Left ventricle myocardium inferior (tissue), 1 donor: ENCODE results near the gene PKD1. TPM values are rescaled to one million over a fixed set of nuclear protein-coding genes. Genes with fewer than 3 reads are reported as not detected.
A peak's percentile ranks its signal among the peaks of the same experiment; 100 is the strongest.
"Not testable (repeated sequence)": the region's sequence is repeated elsewhere in the genome, so short reads cannot be mapped to it uniquely, and the experiment has no call there.

ENCODE experiments used
- DNase-seq: peaks from one replicate; pipeline ENCODE4 v3.0.0-alpha.2; 2020
- H3K27ac ChIP-seq: fragments of 200-600 bp; replicated peaks from 2 replicates; pipeline ENCODE4 v1.8.0; 2021
- H3K27me3 ChIP-seq: fragments of 200-600 bp; 2 replicates; pipeline ENCODE4 v1.8.0; 2021; ENCODE audit warnings: low read depth
- H3K36me3 ChIP-seq: fragments of 200-600 bp; 2 replicates; pipeline ENCODE4 v1.8.0; 2021
- H3K4me1 ChIP-seq: fragments of 200-600 bp; 2 replicates; pipeline ENCODE4 v1.8.0; 2021
- H3K4me3 ChIP-seq: fragments of 200-600 bp; 2 replicates; pipeline ENCODE4 v1.8.0; 2021; ENCODE audit warnings: mild to moderate bottlenecking, moderate library complexity
- H3K9me3 ChIP-seq: fragments of 200-600 bp; replicated peaks from 2 replicates; pipeline ENCODE4 v1.8.0; 2021
- intact Hi-C: fragments of 100-400 bp; cut with micrococcal nuclease; formaldehyde crosslinking; loops from one replicate; pipeline ENCODE4 v1.11.0; 2022
- total RNA-seq: library from RNA; stranded (reverse); fragmentation: NEBNext Ultra II Directional; extraction: Animal tissue kit (Norgen Biotek cat#: 25700); gene quantifications from one replicate; pipeline ENCODE4 v1.2.1, GENCODE V29; 2021
- TF ChIP-seq, protein P1 (sequence below): fragments of 200-600 bp; IDR thresholded peaks from 2 replicates; pipeline ENCODE4 v1.8.0; 2021; ENCODE audit warnings: antibody characterized with exemption, mild to moderate bottlenecking, borderline replicate concordance
- donor health status: DM: no; HTN: yes; CAD: no; lungs with severe emphysema.

PKD1 gene
- total RNA-seq, 1 donor from 2014 or later = 83.9 TPM

DNA sequence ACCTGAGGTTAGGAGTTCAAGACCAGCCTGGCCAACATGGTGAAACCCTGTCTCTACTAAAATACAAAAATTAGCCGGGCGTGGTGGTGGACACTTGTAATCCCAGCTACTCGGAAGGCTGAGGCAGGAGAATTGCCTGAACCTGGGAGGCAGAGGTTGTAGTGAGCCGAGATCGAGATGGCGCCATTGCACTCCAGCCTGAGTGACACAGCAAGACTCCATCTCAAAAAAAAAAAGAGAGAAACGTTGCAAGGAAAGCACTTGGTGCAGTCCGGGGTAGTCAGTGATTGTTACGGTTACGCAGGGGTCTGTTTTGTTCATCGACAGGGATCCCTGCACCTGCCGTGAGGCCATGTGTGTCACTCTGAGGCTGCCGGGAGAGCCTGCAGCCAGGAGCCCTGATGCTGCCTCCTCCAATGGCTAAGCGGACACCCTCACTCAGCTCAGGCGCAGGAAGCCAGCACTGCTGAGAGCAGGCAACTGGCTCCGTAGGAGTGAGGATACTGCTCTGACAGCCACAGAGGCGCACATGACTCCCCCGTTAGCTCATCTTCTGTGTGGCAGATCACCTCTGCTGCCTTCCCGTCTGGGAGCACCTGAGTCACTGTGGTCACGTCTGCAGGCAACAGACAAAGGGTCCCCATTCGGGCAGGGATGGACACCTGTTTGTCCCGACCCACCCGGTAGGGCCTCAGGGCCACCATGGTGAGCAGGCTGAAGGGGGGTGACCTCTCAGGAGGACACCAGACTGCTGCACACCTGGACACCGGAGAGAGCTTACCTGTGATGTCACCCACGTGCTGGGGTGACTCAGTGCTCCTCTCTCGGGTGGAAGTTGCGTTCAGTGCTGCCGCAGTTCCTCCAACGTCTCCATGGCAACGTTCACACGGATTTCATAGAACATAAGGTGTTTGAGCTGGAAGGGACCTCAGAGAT lies 7.5 kb upstream of the PKD1 start:
- Histone ChIP-seq H3K27ac (no peak overlapping the region), H3K4me3 (no peak overlapping the region), H3K9me3 (no peaks in the 10 kb centered on the region), H3K4me1 (peaks cover 21% of the 10 kb centered on the region), H3K36me3 (no peaks in the 10 kb centered on the region), H3K27me3 (no peaks in the 10 kb centered on the region)
- TF ChIP-seq, protein P1, sequence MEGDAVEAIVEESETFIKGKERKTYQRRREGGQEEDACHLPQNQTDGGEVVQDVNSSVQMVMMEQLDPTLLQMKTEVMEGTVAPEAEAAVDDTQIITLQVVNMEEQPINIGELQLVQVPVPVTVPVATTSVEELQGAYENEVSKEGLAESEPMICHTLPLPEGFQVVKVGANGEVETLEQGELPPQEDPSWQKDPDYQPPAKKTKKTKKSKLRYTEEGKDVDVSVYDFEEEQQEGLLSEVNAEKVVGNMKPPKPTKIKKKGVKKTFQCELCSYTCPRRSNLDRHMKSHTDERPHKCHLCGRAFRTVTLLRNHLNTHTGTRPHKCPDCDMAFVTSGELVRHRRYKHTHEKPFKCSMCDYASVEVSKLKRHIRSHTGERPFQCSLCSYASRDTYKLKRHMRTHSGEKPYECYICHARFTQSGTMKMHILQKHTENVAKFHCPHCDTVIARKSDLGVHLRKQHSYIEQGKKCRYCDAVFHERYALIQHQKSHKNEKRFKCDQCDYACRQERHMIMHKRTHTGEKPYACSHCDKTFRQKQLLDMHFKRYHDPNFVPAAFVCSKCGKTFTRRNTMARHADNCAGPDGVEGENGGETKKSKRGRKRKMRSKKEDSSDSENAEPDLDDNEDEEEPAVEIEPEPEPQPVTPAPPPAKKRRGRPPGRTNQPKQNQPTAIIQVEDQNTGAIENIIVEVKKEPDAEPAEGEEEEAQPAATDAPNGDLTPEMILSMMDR = no peak
- no peak for DNase-seq
- intact Hi-C loops = loop anchor here (10.0 kb wide), 1 partner anchor 118 kb away; the partner anchor contains the start of gene NHERF2

DNA sequence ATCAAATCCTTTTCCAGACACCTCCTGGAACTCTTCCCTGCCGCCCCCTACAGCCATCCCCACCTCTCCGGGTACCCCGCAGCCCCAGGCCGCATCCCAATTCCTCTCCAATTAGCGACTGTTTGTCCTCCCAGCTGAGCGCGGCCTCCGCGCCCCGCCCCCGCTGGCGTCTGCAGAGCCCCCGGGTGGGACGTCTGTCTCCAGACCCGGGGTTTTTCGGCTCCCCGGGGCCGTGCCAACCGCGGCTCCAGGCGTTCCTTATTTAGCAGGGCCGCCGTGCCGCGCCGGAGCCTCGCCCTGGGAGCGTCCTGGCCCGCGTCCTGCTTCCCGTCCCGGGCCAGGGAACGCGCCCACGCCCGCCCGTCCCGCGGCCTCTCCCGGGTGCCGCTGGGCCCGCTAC lies 627 bp downstream of the PKD1 start:
- intact Hi-C loops, H3K27me3 ChIP-seq, H3K36me3 ChIP-seq, H3K9me3 ChIP-seq: not testable (repeated sequence)
- DNase-seq = peak; percentile 42
- H3K27ac ChIP-seq = peak overlapping the region; percentile 86
- peaks cover 38% of the 10 kb centered on the region for H3K4me1 ChIP-seq
- H3K4me3 ChIP-seq = peak overlapping the region; percentile 73

DNA sequence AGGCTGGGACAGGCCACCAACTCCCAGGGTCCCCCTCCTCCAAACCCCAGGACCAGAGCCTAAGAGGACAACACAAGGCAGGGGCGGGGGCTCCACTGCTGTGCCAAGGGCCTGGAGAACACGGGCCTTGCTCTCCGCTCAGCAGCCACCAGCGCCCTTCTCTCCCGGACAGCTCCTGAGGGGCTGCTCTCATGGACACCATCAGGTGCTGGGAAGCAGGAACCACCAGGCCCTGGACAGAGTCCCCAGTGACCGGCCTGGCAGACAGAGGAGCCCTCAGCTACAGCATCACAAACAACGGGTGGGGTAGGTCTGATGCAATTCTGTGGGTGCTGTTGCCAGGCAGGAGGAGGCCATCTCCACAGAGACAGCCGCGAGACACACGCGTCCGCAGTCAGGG lies 1.9 kb downstream of the PKD1 start:
- H3K4me1 ChIP-seq = peaks cover 40% of the 10 kb centered on the region
- DNase-seq, H3K36me3 ChIP-seq, H3K9me3 ChIP-seq, intact Hi-C loops, H3K27me3 ChIP-seq: not testable (repeated sequence)
- peak overlapping the region; percentile 45 for H3K4me3 ChIP-seq
- peak overlapping the region; percentile 51 for H3K27ac ChIP-seq

DNA sequence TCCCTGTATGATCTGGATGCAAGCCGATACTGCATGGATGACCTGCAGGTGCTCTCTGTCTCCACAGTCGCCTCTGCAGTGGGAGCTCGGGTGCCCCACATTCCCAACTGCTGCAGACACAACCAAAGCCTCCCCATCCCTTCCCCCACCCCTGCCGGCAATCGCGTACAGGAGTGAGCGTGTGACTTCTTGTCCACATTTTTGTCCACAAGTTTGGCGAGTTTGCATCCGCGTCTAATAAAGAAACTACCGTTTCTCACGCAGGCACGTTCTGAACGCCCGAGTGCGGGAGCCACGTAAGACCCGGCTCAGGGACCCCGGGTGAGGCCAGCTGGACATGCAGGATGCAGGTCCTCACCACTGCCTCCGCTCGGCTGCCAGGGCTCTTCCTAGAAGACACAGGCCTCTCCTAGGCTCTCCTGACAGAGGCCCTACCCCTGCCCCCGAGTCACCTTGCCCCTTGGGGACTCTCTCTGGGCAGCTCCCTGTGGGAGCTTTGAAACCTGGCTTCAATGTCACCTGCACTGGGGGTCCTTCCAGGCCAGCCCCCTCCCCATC lies 5.7 kb downstream of the PKD1 start:
- intact Hi-C loops, DNase-seq, H3K27me3 ChIP-seq, H3K4me3 ChIP-seq, H3K9me3 ChIP-seq, H3K27ac ChIP-seq, H3K36me3 ChIP-seq: not testable (repeated sequence)
- H3K4me1 ChIP-seq = peaks cover 67% of the 10 kb centered on the region

DNA sequence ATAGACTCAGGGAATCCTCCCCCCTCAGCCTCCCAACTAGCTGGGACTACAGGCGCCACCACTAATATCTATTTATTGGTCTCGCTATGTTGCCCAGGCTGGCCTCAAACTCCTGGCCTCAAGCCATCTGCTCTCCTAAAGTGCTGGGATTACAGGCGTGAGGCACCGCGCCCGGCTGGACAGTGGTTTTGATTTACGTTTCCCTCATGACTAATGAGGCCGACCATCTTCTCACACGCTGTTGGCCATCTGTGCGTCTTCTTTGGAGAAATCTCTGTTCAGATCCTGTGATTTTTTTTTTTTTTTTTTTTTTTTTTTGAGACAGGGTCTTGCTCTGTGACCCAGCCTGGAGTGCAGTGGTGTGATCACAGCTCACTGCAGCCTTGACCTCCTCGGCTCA lies 6.4 kb downstream of the PKD1 start:
- H3K4me1 ChIP-seq = peaks cover 74% of the 10 kb centered on the region
- H3K9me3 ChIP-seq, H3K27ac ChIP-seq: not testable (repeated sequence)

DNA sequence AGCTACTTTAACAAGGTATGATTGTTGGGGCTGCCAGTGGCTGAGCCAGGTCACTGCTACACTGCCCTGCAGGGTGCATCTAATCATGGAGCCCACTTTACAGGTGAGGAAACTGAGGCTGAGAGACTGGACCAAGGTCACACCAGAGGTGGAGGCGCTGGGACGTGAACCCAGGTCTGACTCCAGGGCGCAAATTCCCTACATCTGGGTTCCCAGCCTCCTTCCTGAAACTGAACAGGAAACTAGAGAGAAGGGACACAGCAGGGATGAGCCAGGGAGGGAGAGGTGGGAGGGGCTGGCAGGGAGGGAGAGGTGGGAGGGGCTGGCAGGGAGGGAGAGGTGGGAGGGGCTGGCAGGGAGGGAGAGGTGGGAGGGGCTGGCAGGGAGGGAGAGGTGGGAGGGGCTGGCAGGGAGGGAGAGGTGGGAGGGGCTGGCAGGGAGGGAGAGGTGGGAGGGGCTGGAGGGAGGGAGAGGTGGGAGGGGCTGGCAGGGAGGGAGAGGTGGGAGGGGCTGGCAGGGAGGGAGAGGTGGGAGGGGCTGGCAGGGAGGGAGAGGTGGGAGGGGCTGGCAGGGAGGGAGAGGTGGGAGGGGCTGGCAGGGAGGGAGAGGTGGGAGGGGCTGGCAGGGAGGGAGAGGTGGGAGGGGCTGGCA lies 7.9 kb downstream of the PKD1 start:
- H3K4me3 ChIP-seq, DNase-seq, H3K36me3 ChIP-seq, H3K9me3 ChIP-seq, intact Hi-C loops, H3K27me3 ChIP-seq: not testable (repeated sequence)
- peaks cover 82% of the 10 kb centered on the region for H3K4me1 ChIP-seq
- peak overlapping the region; percentile 97 for H3K27ac ChIP-seq

More for the DNA sequence above, 6.4 kb downstream of the PKD1 start:
- H3K27me3 ChIP-seq, DNase-seq, H3K36me3 ChIP-seq, H3K4me3 ChIP-seq, intact Hi-C loops: not testable (repeated sequence)

DNA sequence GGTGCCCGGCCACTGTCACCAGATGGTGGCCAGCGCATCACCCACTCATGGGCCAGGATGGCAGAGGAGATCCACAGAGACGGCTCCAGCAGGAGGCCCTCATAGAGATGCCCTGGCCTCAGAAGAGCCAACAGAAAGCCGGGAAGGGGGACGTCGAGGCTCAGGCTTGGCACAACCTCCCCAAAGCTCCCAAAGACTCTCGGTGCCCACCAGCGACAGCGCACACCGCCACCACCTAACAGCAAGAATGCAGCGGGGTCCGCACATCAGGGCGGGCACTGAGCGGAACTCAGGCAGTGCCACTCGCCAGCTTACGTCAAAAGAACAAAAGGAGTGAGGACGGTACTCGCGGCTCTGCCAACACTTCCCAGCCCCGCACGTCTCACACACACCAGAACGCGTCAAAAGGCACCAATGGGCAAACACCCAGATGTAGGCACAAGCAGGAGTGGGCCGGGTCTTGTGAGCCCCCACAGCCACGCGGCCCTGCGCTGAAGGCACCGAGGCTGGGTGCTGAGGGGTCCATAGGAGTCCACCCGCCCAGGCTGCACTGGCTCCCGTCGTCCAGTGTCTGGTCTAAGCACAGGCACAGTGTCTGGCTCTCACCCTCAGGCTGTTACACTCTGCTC lies 8.7 kb downstream of the PKD1 start:
- Histone ChIP-seq H3K4me1 (peaks cover 85% of the 10 kb centered on the region), H3K27ac (peak overlapping the region; percentile 97), H3K4me3 (peak overlapping the region; percentile 65)
- H3K9me3 ChIP-seq, H3K36me3 ChIP-seq, H3K27me3 ChIP-seq, intact Hi-C loops: not testable (repeated sequence)
- DNase-seq = peak; percentile 38

DNA sequence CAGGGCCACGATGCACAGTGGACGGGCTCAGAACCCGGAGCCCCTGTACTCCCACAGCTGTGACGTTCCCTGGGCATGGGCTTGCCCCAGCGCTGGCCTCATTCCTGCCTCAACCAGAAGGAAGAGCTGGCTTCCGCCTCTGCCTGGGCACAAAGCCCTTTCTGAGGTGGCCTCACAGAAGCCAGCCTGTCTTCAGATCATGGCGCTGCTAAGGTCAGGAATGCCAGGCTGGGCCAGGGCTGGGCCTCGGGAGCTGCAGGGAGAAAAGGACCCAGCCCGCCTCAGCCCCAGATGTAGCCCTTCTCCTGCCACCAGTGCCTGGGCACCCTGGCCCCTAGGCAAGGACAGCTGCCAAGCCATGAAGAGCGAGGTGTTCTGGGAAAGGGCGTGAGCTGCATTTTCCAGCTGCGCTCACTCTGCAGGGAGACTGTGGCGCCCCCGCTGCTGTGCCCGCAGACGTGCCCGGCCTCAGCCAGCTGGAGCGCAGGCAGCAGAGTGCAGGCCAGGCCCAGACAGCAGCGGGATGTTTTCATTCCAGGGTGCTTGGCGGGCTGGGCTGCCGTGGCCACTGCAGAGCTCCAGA lies 9.4 kb downstream of the PKD1 start:
- H3K9me3 ChIP-seq, H3K36me3 ChIP-seq, intact Hi-C loops, H3K27me3 ChIP-seq: not testable (repeated sequence)
- peak overlapping the region; percentile 65 for H3K4me3 ChIP-seq
- H3K27ac ChIP-seq = peak overlapping the region; percentile 97
- peaks cover 87% of the 10 kb centered on the region for H3K4me1 ChIP-seq
- DNase-seq = peak; percentile 58

DNA sequence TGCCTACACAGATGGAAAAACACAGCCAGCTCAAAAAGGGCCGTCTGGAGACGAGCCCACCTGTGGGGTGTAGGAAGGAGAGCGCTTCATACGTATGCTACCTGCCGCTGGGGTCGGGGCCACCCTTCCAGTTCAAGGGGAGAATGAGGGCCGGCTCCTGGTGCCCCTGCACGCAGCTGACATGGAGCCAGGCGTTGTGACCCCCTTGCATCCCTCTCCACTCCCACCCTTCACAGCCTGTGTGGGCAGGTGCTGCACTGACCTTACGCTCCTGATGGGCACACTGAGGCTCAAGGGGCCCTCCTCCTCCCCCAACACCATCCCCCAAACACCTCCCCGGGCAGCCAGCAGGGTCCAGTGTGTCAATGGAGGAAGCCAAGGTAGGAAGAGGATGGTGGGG lies 10.1 kb downstream of the PKD1 start:
- peaks cover 87% of the 10 kb centered on the region for H3K4me1 ChIP-seq
- H3K9me3 ChIP-seq, H3K36me3 ChIP-seq, DNase-seq, intact Hi-C loops, H3K27me3 ChIP-seq: not testable (repeated sequence)
- peak overlapping the region; percentile 97 for H3K27ac ChIP-seq
- H3K4me3 ChIP-seq = peak overlapping the region; percentile 65

DNA sequence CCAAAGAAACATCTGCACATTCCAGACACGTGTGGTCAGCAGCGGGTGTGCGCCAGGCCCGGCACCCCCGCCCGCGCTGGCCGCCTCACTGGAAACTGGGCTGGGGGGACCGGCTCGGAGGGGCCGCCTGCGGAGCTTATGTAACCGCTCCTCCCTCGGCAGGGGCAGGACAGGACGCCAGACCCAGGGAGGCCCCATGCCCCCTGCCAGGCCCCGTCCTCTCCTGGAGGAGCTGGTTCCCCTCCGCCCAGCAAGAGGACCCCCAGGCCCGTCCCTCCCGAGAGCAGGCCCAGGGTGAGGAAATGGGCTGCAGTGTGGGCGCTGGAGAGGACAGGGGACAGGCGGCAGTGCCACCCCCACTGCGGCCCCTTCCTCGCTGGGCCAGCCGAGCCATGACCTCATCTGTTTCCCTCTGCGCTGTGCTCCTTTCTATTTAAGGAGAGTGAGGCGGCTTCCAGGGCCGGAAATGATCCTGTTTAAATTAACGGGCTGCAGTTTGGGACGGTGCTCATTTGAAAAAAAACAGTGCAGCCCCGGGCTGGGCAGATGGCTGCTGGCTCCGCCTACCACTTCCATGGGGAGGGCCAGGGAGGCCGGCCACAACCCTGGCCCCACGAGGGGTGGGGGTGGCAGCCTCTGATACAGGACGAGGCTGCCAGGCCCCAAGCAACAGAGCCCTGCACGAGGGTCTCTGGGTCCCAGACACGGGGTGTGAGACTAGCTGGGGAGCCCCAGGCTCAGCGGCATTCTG lies 10.8 kb downstream of the PKD1 start:
- peak overlapping the region; percentile 65 for H3K4me3 ChIP-seq
- intact Hi-C loops = not testable (repeated sequence)

DNA sequence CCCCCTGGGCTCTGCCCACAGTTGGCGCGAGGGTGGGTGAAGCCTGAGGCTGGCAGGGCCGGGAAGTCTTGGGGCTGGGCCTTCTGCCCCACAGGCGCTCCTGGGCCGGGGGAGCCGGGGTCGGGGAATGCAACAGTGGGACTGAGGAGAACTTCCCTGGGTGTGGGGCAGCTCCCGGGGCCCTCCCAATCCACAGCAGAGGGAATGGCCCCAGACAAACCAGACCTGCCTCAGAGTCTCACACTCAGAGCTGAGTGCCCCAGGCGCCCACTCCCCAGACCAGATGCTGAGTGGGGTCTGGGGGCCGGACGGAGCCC lies 11.4 kb downstream of the PKD1 start:
- peak overlapping the region; percentile 65 for H3K4me3 ChIP-seq
- H3K27me3 ChIP-seq, H3K9me3 ChIP-seq, H3K36me3 ChIP-seq, DNase-seq, intact Hi-C loops: not testable (repeated sequence)
- peaks cover 83% of the 10 kb centered on the region for H3K4me1 ChIP-seq
- peak overlapping the region; percentile 97 for H3K27ac ChIP-seq

More for the DNA sequence above, 10.8 kb downstream of the PKD1 start:
- peak overlapping the region; percentile 97 for H3K27ac ChIP-seq
- not testable (repeated sequence) for H3K36me3 ChIP-seq, H3K9me3 ChIP-seq, H3K27me3 ChIP-seq
- DNase-seq = peak; percentile 82
- H3K4me1 ChIP-seq = peaks cover 83% of the 10 kb centered on the region
